NCI-H2081 (cell line): ENCODE measurements around the gene EEF1AKMT4.

Source experiments
- DNase-seq, 2 experiments: peaks; one replicate each; lab custom pipeline; 2025; lab: John Stamatoyannopoulos, UW

Gene EEF1AKMT4

DNA sequence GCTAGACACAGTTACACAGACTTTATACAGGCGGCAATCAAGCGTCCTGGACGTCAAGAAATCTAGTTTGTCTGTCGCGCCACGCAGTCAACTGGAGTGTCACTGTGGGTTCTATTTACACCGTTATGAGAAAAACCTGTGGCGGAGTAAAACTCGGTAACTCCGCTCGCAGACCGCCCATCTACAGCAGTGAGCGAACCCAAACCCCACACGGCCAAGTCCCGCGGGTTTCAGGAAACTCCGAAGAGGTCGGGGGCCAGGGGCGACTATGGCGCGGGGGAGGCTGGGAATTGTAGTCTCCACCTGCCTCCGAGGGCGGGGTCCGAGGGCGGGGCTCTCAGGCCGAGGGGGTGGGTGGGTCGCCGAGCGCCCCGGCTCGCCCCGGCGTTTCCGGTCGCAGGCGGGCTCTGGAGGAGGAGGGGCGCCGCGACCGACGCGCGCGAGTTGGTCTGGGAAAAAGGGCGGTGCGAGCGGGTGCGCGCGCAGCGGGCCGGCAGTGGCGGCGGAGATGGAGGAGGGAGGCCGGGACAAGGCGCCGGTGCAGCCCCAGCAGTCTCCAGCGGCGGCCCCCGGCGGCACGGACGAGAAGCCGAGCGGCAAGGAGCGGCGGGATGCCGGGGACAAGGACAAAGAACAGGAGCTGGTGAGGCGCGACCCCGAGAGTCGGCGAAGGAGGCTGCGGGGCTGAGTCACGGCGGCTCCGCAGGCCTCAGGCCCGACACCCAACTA, 49.5 kb downstream of the EEF1AKMT4 start, which contains the start of gene PSMD2:
TSS of gene PSMD2 (plus strand) at position 483 of the 729 bp plus-strand sequence. CDS start at position 509, 26 bp downstream.
- DNase-seq: peak; percentile 99 to 100

DNA sequence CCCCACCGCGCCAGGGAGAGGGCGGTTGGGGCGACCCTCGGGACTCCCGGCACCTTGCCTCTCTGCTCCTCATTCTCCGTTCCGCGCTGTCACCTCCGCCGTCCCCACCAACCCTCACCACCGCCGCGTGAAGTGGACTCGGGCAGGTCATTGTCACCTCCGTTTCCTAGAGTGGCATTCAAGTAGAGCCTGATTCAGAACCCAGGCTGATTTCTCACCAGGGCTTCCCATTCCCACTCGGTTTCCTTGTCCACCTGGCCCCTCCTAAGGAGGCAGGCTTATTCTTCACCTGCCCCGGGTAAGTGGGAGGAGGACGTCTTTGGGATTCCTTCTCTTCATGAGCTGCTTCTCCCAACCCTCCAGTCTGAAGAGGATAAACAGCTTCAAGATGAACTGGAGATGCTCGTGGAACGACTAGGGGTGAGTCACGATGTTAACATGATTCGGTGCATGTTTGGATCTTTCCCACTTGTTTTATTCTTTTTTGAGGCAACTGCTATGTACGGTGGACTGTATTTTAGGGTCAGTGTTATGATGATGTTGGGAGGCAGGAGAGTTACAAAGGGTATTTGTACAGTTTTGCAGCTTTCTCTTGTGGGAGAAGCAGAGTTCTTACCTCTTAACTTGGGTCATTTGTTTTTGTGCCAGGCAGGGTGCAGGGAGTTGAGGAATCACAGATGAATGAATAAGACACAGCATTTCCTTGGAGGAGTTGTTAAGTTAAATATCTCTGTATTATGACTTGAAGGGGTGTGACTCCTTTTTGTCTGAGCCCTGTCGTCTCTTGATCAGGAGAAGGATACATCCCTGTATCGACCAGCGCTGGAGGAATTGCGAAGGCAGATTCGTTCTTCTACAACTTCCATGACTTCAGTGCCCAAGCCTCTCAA, 50.3 kb downstream of the EEF1AKMT4 start:
- DNase-seq: peak in 1 of 2 experiments; percentile 51

DNA sequence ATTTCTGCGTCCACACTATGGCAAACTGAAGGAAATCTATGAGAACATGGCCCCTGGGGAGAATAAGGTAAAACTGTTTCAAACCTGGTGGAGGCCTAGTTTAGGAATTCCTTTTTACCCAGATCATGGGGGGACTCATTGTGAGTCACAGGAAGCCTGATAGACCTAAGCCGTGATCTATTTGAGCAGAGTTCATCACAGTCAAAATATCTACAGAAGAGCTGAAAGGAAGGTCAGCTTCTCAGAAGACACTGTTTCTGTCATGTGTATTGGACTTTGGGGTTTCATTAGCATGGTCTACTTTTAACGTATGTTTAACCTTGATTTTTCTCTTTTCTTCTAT, 50.9 kb downstream of the EEF1AKMT4 start:
- DNase-seq: no peak

DNA sequence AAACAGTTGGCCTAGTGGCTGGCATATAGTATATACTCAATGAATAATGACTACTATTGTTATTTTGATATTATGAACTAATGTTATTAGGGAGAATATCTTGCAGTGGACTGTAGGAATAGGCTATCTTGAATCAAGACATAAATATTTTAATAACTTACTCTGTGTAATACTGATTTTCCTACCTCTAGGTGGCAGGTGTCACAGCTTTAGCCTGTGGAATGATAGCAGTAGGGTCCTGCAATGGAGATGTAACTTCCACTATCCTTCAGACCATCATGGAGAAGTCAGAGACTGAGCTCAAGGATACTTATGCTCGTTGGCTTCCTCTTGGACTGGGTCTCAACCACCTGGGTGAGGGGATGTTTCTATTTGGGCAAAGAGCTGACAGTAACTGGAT, 56.1 kb downstream of the EEF1AKMT4 start:
- peak in 1 of 2 experiments; percentile 18 for DNase-seq

DNA sequence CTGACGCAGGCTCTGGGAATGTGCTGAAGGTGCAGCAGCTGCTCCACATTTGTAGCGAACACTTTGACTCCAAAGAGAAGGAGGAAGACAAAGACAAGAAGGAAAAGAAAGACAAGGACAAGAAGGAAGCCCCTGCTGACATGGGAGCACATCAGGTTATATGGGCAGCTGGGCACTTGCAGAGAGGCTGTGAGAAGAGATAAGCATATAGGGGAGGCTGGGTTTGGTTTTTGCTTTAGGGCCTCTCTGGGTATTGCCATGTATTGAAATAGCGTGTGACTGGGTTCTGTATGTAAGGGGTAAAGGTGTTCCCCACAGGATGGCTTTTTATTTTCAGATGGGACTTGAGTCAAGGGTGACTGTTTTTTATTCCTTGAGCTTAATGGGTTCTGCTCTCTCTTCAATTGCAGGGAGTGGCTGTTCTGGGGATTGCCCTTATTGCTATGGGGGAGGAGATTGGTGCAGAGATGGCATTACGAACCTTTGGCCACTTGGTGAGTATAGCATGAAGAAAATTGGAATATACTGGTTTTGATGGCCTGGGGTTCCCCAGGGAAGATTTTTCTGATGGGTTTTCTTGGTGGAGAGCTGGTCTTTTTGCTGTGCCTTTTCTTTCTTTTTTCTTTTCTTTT, 57.0 kb downstream of the EEF1AKMT4 start:
- no peak for DNase-seq

DNA sequence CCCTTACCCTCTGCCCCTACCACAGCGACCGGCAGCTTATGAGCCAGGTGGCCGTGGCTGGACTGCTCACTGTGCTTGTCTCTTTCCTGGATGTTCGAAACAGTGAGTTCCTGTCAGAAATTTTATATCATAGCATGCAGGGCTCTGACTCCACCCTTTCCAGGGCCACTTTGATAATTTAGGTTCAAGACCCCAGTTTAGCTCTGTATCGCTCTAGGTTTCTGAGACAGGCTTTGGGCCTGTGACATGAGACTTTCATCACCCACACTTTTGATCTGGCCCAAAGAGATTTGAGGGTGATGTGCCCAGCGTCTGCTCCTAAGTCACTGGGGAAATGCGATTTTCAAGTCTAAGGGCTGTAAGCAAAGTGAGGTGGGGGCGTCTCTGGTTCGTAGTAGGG, 58.4 kb downstream of the EEF1AKMT4 start:
- DNase-seq: no peak
